Osteocyte (in vitro differentiated cells): ENCODE data around the gene GRM5. TPM values are rescaled to one million over a fixed set of nuclear protein-coding genes. Genes with fewer than 3 reads are reported as not detected.
"Not testable (repeated sequence)": the region's sequence is repeated elsewhere in the genome, so short reads cannot be mapped to it uniquely, and the experiment has no call there.

ENCODE experiments used
- DNase-seq: peaks from one replicate; pipeline ENCODE4 v3.0.0; 2021; ENCODE audit warnings: mixed read lengths; ENCODE audit not compliant: unreplicated experiment; ENCODE audit errors: extremely low spot score
- H3K27ac Mint-ChIP-seq: one replicate; pipeline ENCODE4 v1.8.0; 2021; ENCODE audit warnings: mild to moderate bottlenecking, mixed read lengths; ENCODE audit not compliant: unreplicated experiment
- H3K27me3 Mint-ChIP-seq: one replicate; pipeline ENCODE4 v1.8.0; 2021; ENCODE audit warnings: mixed read lengths; ENCODE audit not compliant: unreplicated experiment
- H3K36me3 Mint-ChIP-seq: one replicate; pipeline ENCODE4 v1.8.0; 2021; ENCODE audit warnings: mixed read lengths; ENCODE audit not compliant: unreplicated experiment
- H3K4me1 Mint-ChIP-seq: one replicate; pipeline ENCODE4 v1.8.0; 2021; ENCODE audit warnings: mixed read lengths; ENCODE audit not compliant: unreplicated experiment
- H3K4me3 Mint-ChIP-seq: one replicate; pipeline ENCODE4 v1.8.0; 2021; ENCODE audit warnings: mild to moderate bottlenecking, moderate library complexity, mixed read lengths; ENCODE audit not compliant: unreplicated experiment
- H3K9me3 Mint-ChIP-seq: one replicate; pipeline ENCODE4 v1.8.0; 2021; ENCODE audit warnings: mixed read lengths; ENCODE audit not compliant: unreplicated experiment
- CTCF ChIP-seq: fragments of 200-600 bp; sonication (generic); IDR thresholded peaks from 2 replicates; pipeline ENCODE4 v1.5.0; 2021; ENCODE audit warnings: antibody characterized with exemption, mild to moderate bottlenecking, moderate library complexity
- total RNA-seq: library from RNA; stranded (reverse); gene quantifications from 2 replicates; pipeline ENCODE4 v1.2.1, GENCODE V29; 2021

GRM5 gene
- total RNA-seq, 1 donor from 2014 or later = 0.21 TPM

- no peak for TF ChIP-seq CTCF
- Mint-ChIP-seq H3K27me3 (no peaks in the 10 kb centered on the region), H3K9me3 (no peaks in the 10 kb centered on the region), H3K4me3 (no peak overlapping the region), H3K36me3 (no peaks in the 10 kb centered on the region), H3K4me1 (no peaks in the 10 kb centered on the region), H3K27ac (no peak overlapping the region)
- DNase-seq = no peak
Measured at GRCh38 chr11:89016214-89016613, 49.6 kb downstream of the GRM5 start.

DNA sequence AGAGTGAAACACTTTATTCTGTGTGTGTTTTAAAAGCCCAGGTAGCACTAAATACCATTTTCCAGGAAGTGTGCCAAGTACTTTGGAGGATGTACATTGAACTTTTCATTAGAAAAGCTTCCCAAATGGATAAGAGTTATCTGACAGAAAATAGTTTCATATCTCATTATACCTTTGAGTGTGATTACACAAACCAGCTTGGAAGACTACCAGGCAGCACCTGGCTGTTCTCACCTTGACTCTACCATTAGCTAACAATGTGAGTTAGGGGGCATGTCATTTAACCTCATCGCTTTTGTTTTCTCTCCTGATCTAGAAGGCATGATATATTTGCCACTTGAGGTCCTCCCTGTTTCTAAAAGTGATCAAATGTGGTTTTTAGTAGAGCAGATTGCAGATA is 50.2 kb downstream of the GRM5 start:
- Mint-ChIP-seq H3K4me3 (no peak overlapping the region), H3K27me3 (no peaks in the 10 kb centered on the region), H3K9me3 (no peaks in the 10 kb centered on the region), H3K4me1 (no peaks in the 10 kb centered on the region), H3K36me3 (no peaks in the 10 kb centered on the region), H3K27ac (no peak overlapping the region)
- no peak for TF ChIP-seq CTCF
- no peak for DNase-seq

DNA sequence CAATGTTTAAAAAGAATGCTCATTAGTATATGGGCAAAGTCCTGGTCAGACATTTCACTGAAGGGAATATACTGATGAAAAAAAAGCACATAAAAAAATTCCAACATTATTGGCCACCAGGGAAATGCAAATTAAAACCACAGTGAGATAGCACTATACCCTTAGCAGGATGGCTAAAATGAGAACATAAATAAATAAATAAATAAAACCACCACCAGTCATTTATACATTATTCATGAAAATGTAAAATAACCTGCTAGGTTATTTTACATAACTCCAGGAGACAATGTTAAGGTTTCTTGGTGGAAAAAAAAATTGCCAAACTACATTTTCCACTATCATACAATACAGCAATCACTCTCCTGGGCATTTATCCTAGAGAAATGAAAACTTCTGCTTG is 64.9 kb downstream of the GRM5 start:
- H3K27me3 Mint-ChIP-seq, DNase-seq, H3K4me1 Mint-ChIP-seq, H3K27ac Mint-ChIP-seq, H3K9me3 Mint-ChIP-seq, H3K4me3 Mint-ChIP-seq, H3K36me3 Mint-ChIP-seq: not testable (repeated sequence)

DNA sequence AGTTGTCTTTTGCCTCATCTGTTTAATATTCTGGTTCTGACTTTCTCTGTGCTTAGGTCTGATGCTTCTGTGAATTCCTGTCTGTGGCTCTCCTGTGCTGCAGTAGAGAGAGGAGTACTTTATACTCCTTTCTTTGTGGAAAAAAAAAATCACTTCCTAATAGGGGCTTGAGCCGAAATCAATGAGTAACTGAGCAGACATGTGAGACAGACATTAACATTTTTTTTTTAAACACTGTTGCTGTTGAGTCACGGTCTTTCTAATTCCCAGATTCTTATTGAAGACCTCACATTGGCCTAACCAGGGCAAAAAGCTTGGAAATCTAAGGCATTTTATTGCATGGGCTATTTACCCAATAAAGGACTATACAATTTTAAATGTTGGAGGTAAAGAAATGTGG is 86.1 kb downstream of the GRM5 start:
- H3K4me1 Mint-ChIP-seq = no peaks in the 10 kb centered on the region
- no peak for DNase-seq
- no peaks in the 10 kb centered on the region for H3K27me3 Mint-ChIP-seq
- no peak overlapping the region for H3K27ac Mint-ChIP-seq
- no peak overlapping the region for H3K4me3 Mint-ChIP-seq
- no peak for TF ChIP-seq CTCF
- H3K9me3 Mint-ChIP-seq = no peaks in the 10 kb centered on the region
- no peaks in the 10 kb centered on the region for H3K36me3 Mint-ChIP-seq

DNA sequence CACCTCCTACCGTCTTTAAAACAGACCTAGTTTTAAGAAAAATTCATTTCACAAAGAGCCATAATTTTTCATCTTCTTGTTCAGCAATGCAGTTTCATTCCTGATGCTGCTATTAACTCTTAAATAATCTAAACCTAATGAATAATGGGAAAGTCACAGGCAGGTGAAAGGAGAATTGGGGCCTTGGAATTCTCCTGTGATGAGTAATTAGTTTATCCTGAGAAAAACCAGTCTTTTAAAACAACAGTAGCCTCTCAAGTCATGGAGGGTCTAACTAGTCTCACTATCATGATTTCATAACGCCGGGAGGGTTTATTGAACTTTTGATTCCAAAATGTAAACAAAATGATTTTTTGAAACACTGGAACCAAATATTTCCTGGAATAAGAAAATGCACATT is 86.8 kb downstream of the GRM5 start:
- not testable (repeated sequence) for DNase-seq, H3K27me3 Mint-ChIP-seq

GRCh38 chr11:88975441-88975840 is 90.3 kb downstream of the GRM5 start:
- not testable (repeated sequence) for H3K4me3 Mint-ChIP-seq, H3K9me3 Mint-ChIP-seq, H3K27ac Mint-ChIP-seq, DNase-seq, H3K4me1 Mint-ChIP-seq, H3K36me3 Mint-ChIP-seq, H3K27me3 Mint-ChIP-seq

More for the DNA sequence above, 86.8 kb downstream of the GRM5 start:
- not testable (repeated sequence) for H3K9me3 Mint-ChIP-seq, H3K4me3 Mint-ChIP-seq, H3K27ac Mint-ChIP-seq, H3K4me1 Mint-ChIP-seq, H3K36me3 Mint-ChIP-seq

DNA sequence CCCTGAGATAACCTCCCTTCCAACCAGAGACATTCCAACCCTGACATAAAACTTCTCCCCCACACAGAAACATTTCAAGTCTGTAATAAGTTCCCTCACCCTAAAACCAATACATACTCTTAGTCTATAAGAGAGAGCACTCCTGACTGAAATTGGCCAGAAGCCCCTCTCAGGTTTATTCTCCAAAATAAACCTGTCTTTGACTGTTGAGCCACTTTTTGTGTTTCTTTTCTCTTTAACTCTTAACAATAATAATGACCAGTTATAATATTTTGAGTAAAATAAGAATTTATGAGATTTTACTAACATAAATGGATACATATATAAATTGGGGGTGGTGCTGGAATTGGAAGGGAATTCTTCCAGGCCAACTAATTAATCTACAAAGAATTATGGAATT is 93.6 kb downstream of the GRM5 start:
- no peak overlapping the region for H3K27ac Mint-ChIP-seq
- H3K4me1 Mint-ChIP-seq = no peaks in the 10 kb centered on the region
- no peak for DNase-seq
- H3K9me3 Mint-ChIP-seq = peaks cover 6% of the 10 kb centered on the region
- no peaks in the 10 kb centered on the region for H3K27me3 Mint-ChIP-seq
- H3K4me3 Mint-ChIP-seq = no peak overlapping the region
- no peaks in the 10 kb centered on the region for H3K36me3 Mint-ChIP-seq
- no peak for TF ChIP-seq CTCF

DNA sequence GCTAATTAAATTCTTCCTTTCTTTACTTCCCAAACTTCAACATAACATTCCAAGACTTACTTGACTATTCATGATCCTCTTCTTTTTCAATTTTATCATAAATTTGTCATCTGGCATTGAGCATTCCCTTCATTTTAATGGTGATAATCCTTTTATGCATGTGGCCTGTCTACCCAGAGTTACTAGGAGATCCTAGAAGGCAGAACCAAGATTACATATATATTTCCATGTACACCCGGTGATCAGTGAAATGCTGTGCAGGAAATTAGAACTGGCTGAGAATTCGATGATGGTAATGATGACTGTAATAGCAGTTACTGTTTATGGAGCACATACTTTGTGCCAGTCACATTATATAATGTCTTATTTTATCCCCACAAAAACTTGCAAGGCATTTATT is 104.2 kb downstream of the GRM5 start:
- H3K27ac Mint-ChIP-seq, H3K4me3 Mint-ChIP-seq, H3K4me1 Mint-ChIP-seq: not testable (repeated sequence)

DNA sequence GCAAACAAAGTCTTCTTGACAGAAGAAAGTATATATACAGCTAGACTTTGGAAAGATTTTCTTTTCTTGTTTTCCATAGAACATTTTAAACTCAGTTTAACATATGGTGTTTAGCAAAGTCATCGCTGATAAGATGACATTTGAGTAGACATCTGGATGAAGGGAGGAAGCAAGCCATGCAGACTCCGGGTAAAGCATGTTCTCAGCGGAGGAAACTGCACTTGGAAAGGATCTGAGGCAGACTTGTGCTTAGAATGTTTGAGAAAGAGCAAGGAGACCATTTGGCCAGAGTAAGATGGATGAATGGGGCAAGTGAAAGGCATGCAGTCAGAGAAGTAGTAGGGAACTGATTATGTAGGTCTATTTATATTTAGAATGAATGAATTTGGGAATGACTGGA is 105.9 kb downstream of the GRM5 start:
- not testable (repeated sequence) for H3K4me1 Mint-ChIP-seq, H3K27me3 Mint-ChIP-seq, DNase-seq, H3K4me3 Mint-ChIP-seq, H3K36me3 Mint-ChIP-seq, H3K9me3 Mint-ChIP-seq, H3K27ac Mint-ChIP-seq

More for the DNA sequence above, 104.2 kb downstream of the GRM5 start:
- not testable (repeated sequence) for H3K36me3 Mint-ChIP-seq, DNase-seq, H3K27me3 Mint-ChIP-seq, H3K9me3 Mint-ChIP-seq
